ENCODE data around the gene TTLL4. TPM values are rescaled to one million over a fixed set of nuclear protein-coding genes. Genes with fewer than 3 reads are reported as not detected.

Gene TTLL4
- total and polyA plus RNA-seq, 8 donors, result 26.0 to 52.0 (median 41.3) TPM

- intact Hi-C loops (cut with DNase I), result no loop called here
- DNase-seq (no peak), ATAC-seq (no peak)
- H3K36me3 ChIP-seq, result peaks cover 7 to 76% of the 10 kb centered on the region in 2 donors
- H3K4me3 ChIP-seq, result no peak overlapping the region
- no peak overlapping the region for H3K27ac ChIP-seq
- TF ChIP-seq CTCF (IDR thresholded peaks at IDR 0.05), result no peak
- no peaks in the 10 kb centered on the region for H3K27me3 ChIP-seq
- peaks cover 6 to 9% of the 10 kb centered on the region in 2 donors for H3K4me1 ChIP-seq
- H3K9me3 ChIP-seq, result no peaks in the 10 kb centered on the region
These were observed 46.7 kb upstream of the TTLL4 start for GRCh38 chr2:218663901-218664300.

GRCh38 chr2:218664653-218665052 is 46.0 kb upstream of the TTLL4 start:
- H3K36me3 ChIP-seq, result peaks cover 7 to 76% of the 10 kb centered on the region in 2 donors

GRCh38 chr2:218671097-218671653 is 39.5 kb upstream of the TTLL4 start:
- Histone ChIP-seq H3K9me3 (no peaks in the 10 kb centered on the region), H3K36me3 (peaks cover 0 to 34% of the 10 kb centered on the region in 2 donors), H3K4me1 (peaks cover 12 to 18% of the 10 kb centered on the region in 2 donors), H3K4me3 (peak overlapping the region; percentile 77 to 94), H3K27ac (peak overlapping the region; percentile 46 to 70), H3K27me3 (no peaks in the 10 kb centered on the region)
- DNase-seq, result no peak
- TF ChIP-seq CTCF (IDR thresholded peaks at IDR 0.05), result no peak
- intact Hi-C loops (cut with DNase I), result no loop called here
- no peak for ATAC-seq

More at GRCh38 chr2:218664653-218665052, 46.0 kb upstream of the TTLL4 start:
- Histone ChIP-seq H3K27me3 (no peaks in the 10 kb centered on the region), H3K4me1 (peaks cover 6 to 9% of the 10 kb centered on the region in 2 donors), H3K4me3 (no peak overlapping the region), H3K9me3 (no peaks in the 10 kb centered on the region), H3K27ac (no peak overlapping the region)
- ATAC-seq (no peak), DNase-seq (no peak)
- intact Hi-C loops (cut with DNase I), result no loop called here
- no peak for TF ChIP-seq CTCF (IDR thresholded peaks at IDR 0.05)

- H3K27ac ChIP-seq, result peak within 1 kb of the TSS; percentile 46 to 70
- H3K4me1 ChIP-seq, result peaks cover 12 to 18% of the 10 kb centered on the region in 2 donors
- peak within 1 kb of the TSS; percentile 77 to 94 for H3K4me3 ChIP-seq
- TF ChIP-seq CTCF (IDR thresholded peaks at IDR 0.05), result no peak
- peaks cover 0 to 33% of the 10 kb centered on the region in 2 donors for H3K36me3 ChIP-seq
- DNase-seq (peak; percentile 85 to 93 (median 90)), ATAC-seq (peak; percentile 98)
- no peaks in the 10 kb centered on the region for H3K9me3 ChIP-seq
- no peaks in the 10 kb centered on the region for H3K27me3 ChIP-seq
- intact Hi-C loops (cut with DNase I), result no loop called here
These were observed 38.7 kb upstream of the TTLL4 start, which contains the start of the genes RNF25 and STK36 for GRCh38 chr2:218671654-218672566. RNF25 (minus strand) TSS chr2:218672002; CDS start chr2:218671970, 32 bp downstream. STK36 (plus strand) TSS chr2:218672086; CDS start chr2:218672830, 744 bp downstream.

- Histone ChIP-seq H3K27me3 (no peaks in the 10 kb centered on the region), H3K36me3 (peaks cover 0 to 39% of the 10 kb centered on the region in 2 donors), H3K27ac (peak overlapping the region in 1 of 2 donors; percentile 35), H3K4me3 (no peak overlapping the region), H3K9me3 (no peaks in the 10 kb centered on the region), H3K4me1 (peaks cover 0 to 6% of the 10 kb centered on the region in 2 donors)
- no peak for TF ChIP-seq CTCF (IDR thresholded peaks at IDR 0.05)
- intact Hi-C loops (cut with DNase I), result no loop called here
- DNase-seq, result peak in 1 of 4 donors; percentile 41
- ATAC-seq, result peak; percentile 63
These were observed 31.5 kb upstream of the TTLL4 start for GRCh38 chr2:218679119-218679518.

All from left lung (tissue), 10 donors.